GM12864 (cell line): ENCODE results near the gene OSBPL1A.
"Not testable (repeated sequence)": the region's sequence is repeated elsewhere in the genome, so short reads cannot be mapped to it uniquely, and the experiment has no call there.

ENCODE experiments used
- DNase-seq: peaks from one replicate; pipeline ENCODE4 v3.0.0-alpha.2; 2011; ENCODE audit warnings: low read depth
- H3K4me3 ChIP-seq: 2 replicates; pipeline ENCODE4 v1.5.1; 2011; ENCODE audit warnings: mild to moderate bottlenecking, low read depth, low read length, control low read depth
- CTCF ChIP-seq: IDR thresholded peaks from 2 replicates; pipeline ENCODE4 v1.5.1; 2011; ENCODE audit warnings: low read depth, mild to moderate bottlenecking, moderate library complexity, low read length, control low read depth, inconsistent platforms; ENCODE audit errors: missing control alignments

OSBPL1A gene

GRCh38 chr18:24380163-24380747 lies 17.4 kb downstream of the OSBPL1A start:
- DNase-seq, result no peak
- no peak overlapping the region for H3K4me3 ChIP-seq
- no peak for TF ChIP-seq CTCF

- no peak for DNase-seq
- TF ChIP-seq CTCF, result no peak
Observed at GRCh38 chr18:24378598-24378997, 19.0 kb downstream of the OSBPL1A start.

GRCh38 chr18:24376531-24376930 lies 21.1 kb downstream of the OSBPL1A start:
- not testable (repeated sequence) for DNase-seq, H3K4me3 ChIP-seq

More at GRCh38 chr18:24378598-24378997, 19.0 kb downstream of the OSBPL1A start:
- no peak overlapping the region for H3K4me3 ChIP-seq

- no peak for DNase-seq
- TF ChIP-seq CTCF, result no peak
- H3K4me3 ChIP-seq, result no peak overlapping the region
Observed at GRCh38 chr18:24373328-24373727, 24.3 kb downstream of the OSBPL1A start.

- TF ChIP-seq CTCF, result no peak
- H3K4me3 ChIP-seq, result no peak overlapping the region
- no peak for DNase-seq
Observed at GRCh38 chr18:24372279-24372872, 25.2 kb downstream of the OSBPL1A start.

- H3K4me3 ChIP-seq, result no peak overlapping the region
- no peak for TF ChIP-seq CTCF
- no peak for DNase-seq
Observed at GRCh38 chr18:24370120-24370519, 27.5 kb downstream of the OSBPL1A start.

- H3K4me3 ChIP-seq, result no peak overlapping the region
- TF ChIP-seq CTCF, result no peak
- DNase-seq, result no peak
Observed at GRCh38 chr18:24369426-24369825, 28.2 kb downstream of the OSBPL1A start.
